GM11168 (cell line): Measurements from ENCODE around the gene ABCC9.
"Not testable (repeated sequence)": the region's sequence is repeated elsewhere in the genome, so short reads cannot be mapped to it uniquely, and the experiment has no call there.

Experiments
- in situ Hi-C: fragments of 300-500 bp; cut with MboI; formaldehyde crosslinking; loops from one replicate; pipeline ENCODE4 v1.12.0; 2022; ENCODE audit warnings: low sequenced_read_pairs; ENCODE audit not compliant: unreplicated experiment

The ABCC9 gene

DNA sequence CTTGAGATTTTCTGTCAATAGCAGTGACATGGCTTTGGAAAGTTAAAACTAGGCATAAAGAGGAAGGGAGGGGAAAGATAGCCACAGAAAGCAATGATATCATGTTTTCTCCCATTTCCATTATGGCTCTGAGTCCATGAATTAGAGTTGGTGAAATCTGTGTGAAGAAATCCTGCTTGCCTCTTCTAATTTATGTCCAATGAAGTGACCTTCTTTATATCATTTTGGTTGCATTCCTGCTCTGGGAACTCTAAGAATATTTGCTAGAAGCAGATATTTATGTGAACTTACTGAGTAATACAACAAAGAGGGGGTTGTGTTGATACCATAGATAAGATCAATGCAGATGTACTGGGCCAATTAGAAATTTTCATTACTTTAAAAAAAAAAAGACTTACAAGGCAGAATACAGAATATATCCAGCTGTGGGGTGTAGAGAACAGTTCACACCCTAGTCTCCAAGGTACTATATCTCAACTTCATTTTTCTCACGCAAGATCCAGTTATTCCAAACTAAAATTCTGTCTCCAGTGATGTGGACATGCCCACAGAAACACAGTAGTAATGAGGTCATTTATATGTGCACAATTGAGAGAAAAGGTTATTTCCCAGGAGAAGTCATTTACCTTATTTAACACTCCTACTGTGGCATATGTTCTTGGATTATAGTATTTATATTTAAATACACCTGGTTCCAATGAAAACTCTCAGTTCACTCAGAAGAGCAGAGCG lies 115.2 kb downstream of the ABCC9 start:
- in situ Hi-C loops, result no loop called here

DNA sequence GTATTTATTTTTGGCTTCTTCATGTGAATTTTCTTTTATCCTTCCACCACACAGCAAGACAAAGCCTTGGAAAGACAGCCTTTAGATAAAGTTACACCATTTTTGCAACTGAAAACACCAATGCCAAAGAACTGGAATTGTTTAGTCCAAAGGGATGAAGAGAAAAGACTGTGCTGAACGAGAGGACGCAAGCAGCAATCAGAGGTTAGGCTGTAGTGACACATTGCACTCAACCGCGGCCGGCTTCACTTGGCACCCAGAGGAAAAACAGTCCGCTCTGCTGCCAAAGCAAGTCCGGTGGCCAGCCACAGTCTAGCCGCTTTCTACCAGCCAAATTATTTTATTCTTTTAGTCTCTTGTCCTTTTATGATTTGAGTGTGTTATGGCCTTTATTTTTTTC lies 117.6 kb downstream of the ABCC9 start:
- in situ Hi-C loops, result no loop called here

DNA sequence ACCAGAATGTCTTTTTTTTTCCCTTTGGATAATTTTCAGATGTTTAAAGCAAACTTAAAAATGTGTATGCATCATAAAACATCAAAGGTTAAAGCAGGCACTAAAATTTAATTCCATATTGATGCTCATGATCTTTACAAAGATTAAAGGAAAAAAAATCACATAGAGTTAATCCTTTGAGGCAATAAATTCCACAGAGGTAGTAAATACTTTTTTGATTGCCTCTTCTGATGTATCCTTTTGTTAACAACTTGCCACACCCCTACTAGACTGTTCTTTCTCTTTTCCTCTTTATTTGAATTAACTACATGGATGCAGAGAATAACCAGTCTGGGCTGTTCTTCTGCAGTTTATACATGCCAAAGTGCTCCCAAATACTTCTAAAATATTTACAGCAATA lies 121.5 kb downstream of the ABCC9 start:
- in situ Hi-C loops, result no loop called here

DNA sequence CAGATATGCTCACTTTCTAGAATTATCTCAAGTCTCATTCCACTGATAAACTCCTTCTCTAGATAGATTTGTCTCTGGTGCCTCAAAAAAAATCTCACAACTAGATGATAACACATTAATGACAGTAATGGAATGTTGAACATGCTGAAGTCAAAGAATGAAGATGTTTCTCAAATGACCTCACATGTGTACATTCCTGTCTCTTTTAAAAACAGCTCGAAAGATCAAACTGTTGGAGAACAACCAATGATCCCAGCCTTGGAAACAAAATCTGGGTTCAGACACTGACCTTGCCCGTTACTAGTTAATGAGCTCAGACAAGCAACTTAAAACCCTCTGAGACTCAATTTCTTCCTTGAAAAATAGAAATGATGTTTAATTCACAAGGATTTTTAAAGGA lies 122.0 kb downstream of the ABCC9 start:
- in situ Hi-C loops, result no loop called here

DNA sequence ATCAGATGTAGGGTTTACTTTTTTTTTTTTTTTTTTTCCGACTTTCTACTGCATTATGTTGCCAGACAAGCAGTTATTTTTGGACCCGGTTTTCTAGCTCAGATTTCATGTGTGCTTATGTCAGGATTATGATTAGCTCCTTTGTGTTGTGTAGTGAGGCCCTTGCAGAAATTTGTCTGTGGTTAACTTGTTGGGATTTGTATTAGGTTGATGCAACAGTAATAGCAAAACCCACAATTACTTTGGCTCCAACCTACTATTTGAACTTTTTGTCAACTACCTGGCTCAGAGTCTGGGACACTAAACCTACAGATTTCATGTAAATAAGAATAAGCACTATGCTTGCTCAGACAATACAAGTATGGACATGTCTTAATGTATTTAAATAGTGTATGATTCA lies 122.6 kb downstream of the ABCC9 start:
- in situ Hi-C loops, result no loop called here

DNA sequence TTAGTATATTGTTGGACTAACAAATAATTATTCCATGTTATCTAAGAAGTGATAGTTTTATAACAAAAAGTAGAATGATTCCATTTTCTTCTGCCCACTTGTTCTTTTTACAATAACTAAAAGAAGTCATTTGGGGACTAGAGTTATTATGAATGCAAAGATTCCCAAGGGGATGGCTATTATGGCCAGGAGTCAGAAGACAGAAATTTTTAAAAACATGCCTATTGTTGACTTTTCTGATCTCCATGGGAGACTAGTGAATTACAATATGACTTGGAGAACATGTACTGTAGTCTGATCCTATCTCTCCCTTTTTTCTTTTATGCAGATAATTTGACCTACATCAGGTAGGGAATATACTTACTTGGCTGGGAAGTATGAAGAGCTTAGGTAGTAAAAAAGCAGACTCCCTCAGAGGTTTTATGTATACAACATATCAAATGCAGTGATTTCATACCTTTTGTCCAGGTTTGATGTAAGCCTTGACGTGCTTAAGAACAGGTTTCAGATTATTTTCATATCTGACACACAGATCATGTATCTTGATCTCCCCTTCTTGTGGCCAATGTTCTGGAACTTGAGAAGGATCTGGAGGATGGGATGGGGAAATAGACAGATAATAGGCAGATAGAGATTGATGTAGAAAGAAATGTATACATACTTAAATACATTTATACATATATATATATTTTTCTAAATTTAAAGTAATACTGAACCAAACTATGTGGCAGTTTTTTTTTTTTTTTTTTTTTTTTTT lies 125.7 kb downstream of the ABCC9 start:
- in situ Hi-C loops, result no loop called here

DNA sequence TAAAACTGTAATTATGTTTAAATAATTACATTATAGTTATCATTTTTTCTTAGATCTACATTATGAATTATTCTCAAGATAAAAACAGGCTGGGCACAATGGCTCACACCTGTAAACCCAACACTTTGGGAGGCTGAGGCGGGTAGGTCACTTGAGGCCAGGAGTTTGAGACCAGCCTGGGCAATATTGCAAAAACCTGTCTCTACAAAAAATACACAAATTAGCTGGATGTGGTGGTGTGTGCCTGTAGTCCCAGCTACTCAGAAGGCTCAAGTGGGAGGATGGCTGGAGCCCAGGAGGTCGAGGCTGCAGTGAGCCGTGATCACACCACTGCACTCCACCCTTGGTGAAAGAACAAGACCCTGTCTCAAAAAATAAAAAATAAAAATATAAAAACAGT lies 126.4 kb downstream of the ABCC9 start:
- in situ Hi-C loops, result no loop called here

DNA sequence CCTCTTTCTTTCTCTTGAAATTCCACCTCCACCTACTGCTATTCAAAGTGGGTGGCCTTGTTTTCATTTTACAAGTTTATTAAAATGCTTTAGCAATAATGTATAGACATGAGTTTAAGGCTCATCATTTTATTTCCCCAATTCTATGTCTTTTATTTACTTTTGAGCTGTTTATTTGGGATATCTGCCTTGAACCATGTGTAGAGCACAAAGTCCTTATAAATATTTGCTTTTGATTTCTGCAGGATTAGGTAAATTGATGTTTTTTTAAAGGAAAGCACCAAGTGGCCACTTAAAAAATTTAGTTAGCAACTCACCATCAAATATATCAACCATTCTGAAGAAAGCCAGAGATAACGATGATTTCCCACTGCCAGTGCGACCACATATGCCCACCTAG lies 126.9 kb downstream of the ABCC9 start:
- in situ Hi-C loops, result no loop called here

DNA sequence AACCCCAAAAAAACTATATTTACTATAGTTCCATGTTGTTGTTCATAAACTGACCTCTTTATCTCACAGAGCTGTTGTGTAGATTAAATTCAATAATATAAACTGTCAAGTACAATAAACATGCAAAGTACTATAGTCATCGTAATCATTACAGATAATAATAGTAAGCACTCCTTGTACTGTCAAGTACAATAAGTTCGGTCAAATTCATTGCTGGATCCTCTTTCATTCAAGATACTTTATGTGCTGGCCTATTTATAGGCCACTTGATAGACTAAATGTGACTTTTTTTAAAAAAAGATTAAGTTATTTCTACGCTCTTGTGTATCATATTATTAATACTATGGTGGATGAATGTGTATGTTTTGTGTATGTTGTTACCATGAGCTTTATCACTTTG lies 127.5 kb downstream of the ABCC9 start:
- in situ Hi-C loops, result no loop called here

DNA sequence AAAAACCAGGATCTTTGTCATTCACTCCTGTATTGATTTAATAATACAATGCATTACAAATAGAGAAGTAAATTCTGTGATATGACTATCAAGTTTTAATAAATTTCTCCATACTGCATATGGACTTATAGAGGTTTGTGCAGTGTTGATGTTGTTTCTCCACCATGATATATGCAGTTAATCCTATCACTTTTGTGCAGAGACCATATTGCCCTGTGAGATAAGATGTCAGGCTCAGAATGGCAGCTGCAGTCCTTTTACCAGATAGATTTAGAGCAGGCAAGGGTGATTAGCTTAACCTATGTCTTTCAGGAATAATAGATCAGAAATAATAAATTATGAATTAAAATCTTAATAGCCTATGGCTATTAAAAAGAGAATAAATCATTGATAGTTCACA lies 128.1 kb downstream of the ABCC9 start:
- in situ Hi-C loops, result no loop called here

DNA sequence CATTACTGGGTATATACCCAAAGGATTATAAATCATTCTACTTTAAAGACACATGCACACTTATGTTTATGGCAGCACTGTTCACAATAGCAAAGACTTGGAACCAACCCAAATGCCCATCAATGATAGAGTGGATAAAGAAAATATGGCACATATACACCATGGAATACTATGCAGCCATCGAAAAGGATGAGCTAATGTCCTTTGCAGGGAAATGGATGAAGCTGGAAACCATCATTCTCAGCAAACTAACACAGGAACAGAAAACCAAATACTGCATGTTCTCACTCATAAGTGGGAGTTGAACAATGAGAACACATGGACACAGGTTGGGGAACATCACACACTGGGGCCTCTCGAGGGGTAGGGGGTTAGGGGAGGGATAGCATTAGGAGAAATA lies 128.9 kb downstream of the ABCC9 start:
- in situ Hi-C loops, result not testable (repeated sequence)

DNA sequence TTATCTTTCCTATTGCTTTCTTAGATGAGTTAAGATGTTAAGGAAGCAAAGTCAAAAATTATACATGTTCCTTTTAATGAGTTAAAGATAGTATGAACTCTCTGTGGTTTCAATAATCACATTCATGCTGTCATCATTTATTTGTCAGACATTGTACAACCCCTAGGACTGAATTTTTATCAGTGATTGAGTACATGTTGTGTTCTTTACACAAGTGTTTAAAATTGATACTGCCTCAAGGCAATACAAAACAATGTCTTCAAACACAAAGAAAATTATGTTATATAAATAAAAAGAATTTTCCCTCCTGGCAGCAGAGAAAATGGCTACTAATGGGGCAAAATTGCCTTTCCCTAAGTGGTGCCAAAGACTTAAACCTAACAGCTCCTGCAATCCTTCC lies 132.1 kb downstream of the ABCC9 start:
- in situ Hi-C loops, result no loop called here

DNA sequence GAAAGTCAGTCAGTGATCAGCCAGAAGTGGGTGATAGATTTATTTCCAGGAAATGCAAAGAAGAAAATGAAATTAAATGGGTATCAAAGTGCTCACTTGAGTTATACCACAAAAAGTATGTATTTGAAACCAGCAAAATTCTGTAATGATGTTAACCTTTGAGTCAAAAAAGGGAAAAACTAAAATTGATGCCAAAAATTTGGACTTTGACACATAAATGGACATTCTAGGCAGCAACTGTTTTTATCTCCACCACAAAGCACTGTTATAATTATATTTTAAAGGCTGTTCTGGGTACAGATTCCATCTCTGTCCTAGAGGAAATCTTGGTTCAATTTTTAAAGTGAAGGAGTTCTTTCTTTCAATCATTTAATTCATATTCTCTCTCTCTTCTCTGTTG lies 135.0 kb downstream of the ABCC9 start:
- in situ Hi-C loops, result no loop called here

DNA sequence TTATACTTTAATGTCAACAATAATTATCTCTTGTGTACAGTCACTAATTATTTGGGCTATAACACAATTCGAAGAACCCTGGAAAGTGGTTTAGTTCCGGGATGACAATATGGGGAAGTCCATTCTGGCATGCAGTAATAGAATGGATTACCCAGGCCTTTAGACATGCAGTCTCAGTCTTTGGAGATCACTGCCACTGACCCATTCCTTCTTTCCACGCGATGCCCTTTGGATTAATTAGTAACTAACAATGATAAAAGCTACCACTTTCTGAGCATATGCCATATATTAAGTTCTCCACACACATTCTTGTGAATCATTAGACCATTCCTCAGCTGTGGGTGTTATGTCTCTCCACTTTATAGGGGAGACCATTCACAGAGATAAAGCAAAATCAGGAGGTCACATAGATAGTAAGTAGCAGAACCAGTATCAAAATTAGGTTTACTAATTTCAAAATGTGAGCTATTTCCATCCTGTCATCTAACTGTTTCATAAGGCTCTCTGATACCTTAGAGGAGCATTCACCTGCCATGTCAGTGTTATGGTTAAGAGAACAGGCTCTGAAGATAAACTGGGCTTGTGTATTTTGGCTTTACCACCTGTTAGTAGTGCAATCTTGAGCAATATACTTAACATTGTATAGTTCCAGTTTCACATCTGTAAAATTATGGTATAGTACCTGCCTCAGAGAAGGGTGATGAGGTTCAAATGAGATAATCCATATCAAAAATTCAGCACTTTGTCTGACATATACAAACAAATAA lies 139.5 kb downstream of the ABCC9 start:
- in situ Hi-C loops, result no loop called here

DNA sequence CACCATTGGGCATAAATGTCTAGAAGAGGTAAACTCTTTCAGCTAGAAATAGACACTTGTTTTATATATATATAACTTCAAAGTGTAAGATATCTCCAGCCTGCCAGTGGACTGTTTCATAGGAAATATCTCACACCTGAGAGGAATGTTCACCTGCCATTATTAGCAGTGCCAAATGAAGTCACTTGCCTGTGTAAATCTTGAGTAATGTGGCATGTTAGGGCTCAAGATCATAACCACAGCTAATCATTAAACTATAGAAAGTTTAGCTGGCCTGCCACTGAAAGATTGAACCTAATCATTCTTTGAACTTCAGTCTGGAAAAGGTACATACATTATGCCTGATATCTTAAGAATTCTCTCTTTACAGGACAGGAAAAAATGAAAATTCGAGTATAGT lies 141.2 kb downstream of the ABCC9 start:
- in situ Hi-C loops, result no loop called here

DNA sequence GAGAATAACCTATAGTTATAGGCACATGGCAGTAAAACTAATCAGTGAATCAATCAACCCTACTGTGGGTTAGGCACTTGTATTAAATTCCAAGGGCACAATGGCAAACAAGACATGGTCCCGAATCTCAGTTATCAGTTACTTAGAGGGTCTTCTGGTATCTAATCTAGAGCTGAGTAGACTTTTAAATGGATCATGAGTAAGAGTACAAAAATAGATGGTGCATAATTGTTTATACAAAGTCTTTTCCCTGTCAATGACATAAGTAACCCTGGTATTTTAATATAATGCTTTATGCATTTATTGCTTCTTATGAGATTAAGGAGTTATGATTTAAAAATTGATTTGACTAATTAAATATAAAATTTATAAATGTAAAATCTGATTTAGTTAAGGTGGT lies 143.7 kb downstream of the ABCC9 start:
- in situ Hi-C loops, result no loop called here

DNA sequence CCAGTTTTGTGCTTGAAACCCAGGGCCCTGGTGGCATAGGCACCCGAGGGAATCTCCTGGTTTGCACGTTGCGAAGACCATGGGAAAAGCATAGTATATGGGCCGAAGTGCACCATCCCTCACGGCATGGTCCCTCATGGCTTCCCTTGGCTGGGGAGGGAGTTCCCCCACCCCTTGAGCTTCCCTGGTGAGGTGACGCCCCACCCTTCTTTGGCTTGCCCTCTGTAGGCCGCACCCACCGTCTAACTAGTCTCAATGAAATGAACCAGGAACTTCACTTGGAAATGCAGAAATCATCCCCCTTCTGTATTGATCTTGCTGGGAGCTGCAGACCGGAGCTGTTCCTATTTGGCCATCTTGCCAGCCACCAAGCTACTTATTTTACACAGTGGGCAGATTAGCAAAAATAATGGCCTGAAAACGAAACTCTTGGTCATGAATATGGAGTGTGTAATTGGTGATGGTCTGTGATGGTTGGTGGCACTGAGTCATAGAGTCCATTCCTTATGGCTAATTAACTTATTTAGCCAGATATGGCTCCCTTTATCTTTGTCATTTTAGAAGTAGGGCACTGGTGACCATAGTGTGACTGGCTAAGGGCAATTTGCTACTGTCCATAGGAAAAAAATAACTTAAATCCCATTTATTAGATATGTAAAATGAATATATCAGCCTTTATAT lies 145.4 kb downstream of the ABCC9 start:
- in situ Hi-C loops, result no loop called here

DNA sequence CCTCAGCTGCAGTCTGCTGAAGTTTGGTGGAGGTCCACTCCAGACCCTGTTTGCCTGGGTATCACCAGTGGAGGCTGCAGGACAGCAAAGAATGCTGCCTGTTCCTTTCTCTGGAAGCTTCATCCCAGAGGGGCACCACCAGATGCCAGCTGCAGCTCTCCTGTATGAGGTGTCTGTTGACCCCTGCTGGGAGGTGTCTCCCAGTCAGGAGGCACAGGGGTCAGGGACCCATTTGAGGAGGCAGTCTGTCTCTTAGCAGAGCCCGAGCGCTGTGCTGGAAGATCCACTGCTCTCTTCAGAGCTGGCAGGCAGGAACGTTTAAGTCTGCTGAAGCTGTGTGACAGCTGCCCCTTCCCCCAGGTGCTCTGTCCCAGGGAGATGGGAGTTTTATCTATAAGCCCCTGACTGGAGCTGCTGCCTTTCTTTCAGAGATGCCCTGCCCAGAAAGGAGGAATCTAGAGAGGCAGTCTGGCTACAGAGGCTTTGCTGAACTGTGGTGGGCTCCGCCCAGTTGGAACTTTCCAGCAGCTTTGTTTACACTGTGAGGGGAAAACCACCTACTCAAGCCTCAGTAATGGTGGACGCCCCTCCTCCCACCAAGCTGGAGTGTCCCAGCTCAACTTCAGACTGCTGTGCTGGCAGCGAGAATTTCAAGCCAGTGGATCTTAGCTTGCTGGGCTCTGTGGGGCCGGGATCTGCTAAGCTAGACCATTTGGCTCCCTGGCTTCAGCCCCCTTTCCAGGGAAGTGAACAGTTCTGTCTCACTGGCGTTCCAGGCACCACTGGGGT lies 146.2 kb downstream of the ABCC9 start:
- in situ Hi-C loops, result not testable (repeated sequence)

DNA sequence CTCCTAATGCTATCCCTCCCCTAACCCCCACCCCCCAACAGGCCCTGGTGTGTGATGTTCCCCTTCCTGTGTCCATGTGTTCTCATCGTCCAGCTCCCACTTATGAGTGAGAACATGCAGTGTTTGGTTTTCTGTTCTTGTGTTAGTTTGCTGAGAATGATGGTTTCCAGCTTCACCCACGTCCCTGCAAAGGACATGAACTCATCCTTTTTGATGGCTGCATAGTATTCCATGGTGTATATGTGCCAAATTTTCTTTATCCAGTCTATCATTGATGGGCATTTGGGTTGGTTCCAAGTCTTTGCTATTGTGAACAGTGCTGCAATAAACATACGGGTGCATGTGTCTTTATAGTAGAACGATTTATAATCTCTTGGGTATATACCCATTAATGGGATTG lies 151.5 kb downstream of the ABCC9 start:
- in situ Hi-C loops, result not testable (repeated sequence)
